GM18519 (cell line): ENCODE data around the gene PPP2R3A.

Experiments used
- ATAC-seq: cut with Tn5 transposase; IDR thresholded peaks from one replicate; pipeline ENCODE4 v1.9.1; 2021; ENCODE audit warnings: mild to moderate bottlenecking, moderate library complexity; ENCODE audit not compliant: unreplicated experiment, low FRiP score

Gene PPP2R3A

DNA sequence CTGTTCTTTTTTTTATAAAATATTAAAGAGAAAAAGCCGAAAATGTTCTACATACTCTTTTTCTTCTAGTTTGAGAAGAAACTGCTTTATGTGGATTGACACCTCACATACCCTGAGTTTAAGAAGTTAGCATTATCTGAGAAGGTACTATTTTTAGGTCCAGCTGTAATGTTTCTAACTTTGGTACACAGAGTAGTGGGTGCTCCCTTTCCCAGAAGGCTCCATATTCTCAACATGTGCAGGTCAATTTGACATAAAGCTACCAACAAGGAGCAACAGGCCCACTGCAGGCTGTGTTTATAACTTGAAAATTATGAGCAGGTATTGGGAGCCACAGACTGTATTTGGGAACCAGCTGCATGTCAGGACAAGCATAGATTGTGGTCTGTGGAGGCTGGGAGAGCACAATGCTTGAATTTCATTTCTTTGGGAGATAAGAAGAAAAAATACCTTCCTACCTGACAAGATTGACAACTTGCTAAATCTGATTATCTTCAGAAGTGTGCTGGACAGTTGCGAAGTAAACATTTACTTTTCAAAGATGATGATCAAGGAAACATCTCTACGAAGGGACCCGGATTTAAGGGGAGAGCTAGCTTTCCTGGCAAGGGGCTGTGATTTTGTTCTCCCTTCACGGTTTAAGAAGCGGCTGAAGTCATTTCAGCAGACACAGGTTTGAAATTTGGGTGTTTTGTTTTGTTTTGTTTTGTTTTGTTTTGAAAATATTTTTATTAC is 57.2 kb downstream of the PPP2R3A start:
- no peak for ATAC-seq

DNA sequence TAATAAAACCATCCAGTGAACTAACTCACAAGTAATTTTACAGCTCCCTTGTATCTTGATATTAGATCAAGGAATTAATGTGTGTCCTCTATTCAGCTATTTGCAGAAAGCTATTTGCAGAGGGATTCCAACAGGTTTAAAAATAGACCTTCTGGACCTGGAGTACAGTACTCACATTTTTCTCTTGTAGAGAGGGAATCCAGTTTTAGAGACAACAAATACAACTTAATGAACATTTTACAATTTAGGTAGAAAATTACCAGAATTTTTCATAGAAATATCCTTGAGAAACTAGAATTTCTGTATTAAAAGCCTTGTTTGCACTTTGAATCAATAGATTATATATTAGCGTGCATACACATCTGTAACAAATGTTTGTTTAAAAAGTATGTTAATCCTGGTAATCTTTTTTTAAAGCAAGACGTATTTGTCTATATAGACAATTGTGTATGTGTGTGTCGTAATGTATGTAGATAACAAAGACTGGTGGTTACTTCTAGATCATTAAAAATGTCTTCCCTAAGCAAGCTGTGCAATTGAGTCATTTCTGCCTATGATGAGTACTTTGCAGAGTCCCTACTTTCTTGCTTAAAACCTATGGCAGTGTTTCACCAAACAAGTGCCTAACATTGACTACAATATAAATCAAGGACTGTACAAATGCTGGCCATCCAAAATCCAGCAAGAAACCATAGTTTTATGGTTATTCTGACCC is 57.9 kb downstream of the PPP2R3A start:
- no peak for ATAC-seq

DNA sequence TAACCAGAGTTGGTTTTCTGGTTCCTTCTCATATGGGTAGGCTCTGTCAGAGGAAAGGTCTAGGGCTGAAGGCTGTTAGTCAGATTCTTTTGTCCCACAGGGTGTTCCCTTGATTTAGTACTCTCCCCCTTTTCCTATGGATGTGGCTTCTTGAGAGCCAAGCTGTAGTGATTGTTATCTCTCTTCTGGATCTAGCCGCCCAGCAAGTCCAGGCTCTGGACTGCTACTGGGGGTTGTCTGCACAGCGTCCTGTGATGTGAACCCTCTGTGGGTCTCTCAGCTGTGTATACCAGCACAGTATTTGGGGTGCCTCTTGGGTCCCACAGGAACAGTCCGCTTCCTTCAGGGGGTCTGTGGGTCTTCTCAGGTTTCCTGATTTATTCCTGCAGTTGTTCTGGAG is 70.8 kb downstream of the PPP2R3A start:
- ATAC-seq = no peak

DNA sequence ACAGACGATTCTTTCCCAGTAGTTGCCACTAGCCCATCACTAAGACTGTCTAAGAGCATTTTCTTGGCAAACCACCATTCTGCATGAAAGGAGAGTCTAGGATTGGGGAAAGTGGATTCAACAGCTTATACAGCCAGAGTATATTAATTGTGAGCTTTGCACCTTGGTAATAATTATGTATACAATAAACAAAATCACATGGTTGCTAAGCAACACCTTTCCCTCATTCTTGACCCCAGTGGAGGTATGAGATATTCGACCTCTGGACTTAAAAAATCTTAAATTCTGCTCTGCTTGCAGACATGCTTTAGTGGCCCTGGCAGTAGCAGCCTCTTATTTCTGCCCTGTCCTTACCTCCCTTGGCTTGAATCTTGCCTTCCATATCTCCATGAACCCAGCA is 73.1 kb downstream of the PPP2R3A start:
- ATAC-seq = no peak

DNA sequence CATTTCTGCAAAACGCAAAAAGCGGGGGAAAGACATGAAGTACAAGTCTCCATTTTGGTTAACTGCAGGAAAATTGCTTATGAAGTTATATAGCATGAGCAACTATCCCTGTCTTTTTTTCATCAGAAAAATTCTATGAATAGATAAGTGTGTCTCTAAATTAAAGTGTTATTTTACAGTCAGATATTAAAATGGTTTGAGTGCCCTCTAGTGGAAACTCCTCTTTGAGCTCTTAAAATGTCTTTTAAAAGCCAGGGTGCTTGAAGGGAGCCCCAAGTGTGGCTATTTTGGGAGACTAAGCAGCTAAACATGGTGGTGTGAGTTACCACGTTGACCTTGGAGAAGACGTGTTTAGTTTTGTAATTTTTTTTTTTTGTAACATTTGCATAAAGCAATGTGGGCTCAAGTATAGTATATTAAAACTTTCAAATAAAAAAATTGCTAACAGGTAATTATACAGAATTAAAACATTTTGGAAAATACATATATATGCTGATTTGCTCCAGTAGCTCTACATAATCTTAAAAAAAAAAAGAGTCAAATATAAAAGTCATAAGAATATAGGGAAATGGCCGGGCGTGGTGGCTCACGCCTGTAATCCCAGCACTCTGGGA is 77.2 kb downstream of the PPP2R3A start:
- no peak for ATAC-seq

DNA sequence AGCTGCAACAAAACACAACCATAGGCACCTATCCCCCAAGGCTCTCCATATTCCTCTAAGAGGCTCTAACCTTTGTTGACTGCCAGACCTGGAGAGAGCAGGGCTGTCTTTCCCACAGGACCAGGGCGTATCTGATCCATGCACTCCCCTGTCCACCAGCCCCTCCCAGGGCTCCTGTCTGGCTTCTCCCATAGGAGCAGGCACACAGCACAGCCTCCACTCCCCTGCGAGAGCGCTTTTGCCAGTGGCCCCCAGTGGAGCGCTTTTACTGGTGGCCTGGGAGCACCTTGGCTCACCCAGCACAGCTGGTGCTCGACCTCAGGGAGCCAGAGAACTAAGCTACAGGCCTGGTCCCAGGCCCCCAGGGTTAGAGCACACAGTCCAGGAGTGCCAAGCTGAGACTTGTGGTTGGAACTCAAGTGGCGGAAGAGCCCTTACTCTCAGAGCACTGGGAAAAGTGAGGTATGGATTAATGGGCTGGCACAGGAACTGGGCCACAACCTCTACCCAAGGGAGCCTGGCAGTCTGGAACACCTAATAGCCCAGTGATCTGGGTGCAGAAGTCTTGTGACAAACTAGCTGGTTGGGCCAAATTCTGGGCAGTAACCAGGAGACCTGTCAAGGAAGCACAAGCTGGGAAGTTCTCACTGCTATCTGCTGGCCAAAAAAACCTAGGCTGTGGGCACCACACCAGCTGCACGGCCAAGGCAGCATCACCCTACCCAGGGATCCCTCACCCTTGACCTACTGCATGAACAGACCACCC is 79.6 kb downstream of the PPP2R3A start:
- no peak for ATAC-seq

DNA sequence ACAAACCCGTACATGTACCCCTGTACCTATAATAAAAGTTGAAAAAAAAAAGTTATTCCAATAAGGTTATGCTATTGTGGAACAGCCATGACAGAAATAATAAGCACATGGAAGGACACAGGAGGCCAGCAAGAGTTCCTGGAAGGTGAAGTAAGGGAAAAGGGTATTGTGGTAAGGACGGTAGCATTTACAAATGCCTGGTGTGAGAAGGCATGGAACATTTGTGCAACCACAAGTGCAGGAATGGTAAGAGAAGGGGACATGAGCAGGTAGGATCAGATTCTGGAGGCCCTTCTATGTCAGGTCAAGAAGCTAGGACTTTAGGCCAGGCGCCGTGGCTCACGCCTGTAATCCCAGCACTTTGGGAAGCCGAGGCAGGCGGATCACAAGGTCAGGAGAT is 82.5 kb downstream of the PPP2R3A start:
- no peak for ATAC-seq

DNA sequence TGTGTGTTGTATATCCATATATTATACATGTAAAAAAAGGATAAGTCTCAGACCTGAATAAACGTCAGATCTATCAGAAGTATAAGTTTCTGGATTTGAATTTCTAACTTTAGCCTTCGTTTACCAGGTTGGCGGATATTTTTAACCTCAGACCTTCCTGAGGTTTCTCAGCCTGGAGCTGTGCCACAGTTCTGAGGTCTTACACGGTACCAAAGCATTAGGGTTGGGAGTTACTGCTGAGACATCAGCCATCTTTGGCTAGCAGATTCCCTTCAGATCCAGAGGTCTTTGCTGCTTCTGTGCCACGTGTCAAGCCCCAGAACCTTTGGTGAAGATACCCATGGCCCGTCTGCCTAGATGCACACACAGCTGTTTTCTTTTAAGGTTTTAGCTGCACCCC is 84.7 kb downstream of the PPP2R3A start:
- ATAC-seq = no peak

DNA sequence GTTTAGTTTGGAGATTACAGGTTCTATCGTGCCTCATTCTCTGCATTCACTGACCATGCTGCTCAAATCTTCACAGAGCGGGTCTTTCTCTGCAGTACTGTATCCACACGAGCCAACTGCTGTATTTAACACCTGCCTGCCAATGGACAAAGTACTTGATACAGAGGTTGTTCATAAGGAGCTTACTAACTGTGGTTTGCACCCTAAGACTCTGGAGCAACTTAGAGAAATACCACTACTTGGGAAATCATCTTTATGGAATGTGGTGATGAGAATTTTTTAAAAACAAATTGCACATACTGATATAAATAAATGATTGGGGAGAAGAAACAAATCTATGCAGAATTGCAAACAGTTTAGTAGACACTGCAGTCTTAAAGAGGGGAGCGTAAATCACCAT is 90.0 kb downstream of the PPP2R3A start:
- no peak for ATAC-seq

DNA sequence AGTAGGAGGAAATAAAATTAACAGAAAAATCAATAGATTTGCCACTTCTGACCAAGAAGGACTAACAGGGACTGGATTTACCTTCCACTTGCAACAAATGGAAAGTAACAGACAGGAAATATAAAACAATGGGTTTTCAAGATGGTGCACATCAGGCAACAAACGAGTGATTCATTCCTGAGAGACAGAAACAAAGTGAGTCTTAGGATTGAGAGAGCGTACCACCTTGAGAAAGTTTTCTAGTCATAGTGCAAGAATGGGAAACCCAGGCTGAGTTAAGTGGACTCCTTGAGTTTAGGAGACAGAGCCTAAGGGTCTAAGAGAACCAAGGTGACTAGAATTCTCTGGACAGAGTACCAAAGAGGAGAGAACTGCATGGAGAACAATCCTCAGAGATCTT is 101.7 kb downstream of the PPP2R3A start:
- ATAC-seq = no peak

DNA sequence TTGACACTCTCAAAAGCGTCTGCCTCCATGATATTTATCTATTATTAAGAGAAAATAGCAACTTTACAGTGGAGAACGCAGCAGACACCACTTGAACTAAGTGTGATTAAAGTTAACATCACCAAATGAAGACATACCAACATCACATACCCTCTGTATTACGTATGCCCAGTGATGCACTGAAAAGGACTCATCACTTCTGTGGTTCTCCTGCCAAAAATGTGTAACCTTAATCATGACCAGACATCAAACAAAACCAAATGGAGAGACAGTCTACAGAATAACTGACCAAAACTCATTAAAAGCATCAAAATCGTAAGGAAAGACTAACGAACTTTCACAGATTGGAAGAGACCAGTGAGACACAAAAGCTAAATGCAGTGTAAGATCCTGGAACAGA is 103.2 kb downstream of the PPP2R3A start:
- no peak for ATAC-seq

DNA sequence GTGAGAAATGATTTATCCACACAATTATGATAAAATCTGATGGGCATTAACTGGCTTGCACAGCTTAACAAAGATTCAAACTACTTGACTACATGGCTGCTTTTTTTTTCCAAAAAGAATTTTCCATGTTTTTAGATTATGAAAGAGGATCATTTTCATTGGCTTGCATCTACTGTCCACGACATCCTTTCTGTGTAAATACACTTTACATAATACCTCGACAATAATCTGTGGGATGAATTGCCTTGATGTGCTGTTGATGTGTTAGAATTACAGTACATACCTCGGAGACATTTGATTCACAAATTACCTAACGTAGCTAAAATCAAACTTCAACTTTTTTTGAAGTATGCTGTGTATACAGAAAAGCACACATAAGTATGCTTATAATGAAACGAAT is 104.4 kb downstream of the PPP2R3A start:
- no peak for ATAC-seq

DNA sequence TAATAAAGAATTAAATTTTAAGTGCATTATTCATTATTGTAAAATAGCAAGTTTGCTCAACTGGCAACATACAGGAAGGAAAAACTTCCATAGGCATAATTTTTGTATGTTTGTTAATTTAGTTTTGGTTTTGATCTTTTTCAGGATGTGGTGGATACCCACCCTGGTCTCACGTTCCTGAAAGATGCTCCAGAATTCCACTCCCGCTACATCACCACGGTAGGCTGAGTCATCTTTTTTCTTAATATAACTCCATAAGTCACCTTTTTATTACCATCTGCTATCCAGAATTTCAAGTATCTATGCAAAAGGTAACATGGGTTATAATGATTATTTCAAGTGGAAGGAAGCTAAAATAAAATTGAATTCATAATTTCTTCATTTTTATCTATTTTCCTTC is 104.8 kb downstream of the PPP2R3A start:
- ATAC-seq = no peak

DNA sequence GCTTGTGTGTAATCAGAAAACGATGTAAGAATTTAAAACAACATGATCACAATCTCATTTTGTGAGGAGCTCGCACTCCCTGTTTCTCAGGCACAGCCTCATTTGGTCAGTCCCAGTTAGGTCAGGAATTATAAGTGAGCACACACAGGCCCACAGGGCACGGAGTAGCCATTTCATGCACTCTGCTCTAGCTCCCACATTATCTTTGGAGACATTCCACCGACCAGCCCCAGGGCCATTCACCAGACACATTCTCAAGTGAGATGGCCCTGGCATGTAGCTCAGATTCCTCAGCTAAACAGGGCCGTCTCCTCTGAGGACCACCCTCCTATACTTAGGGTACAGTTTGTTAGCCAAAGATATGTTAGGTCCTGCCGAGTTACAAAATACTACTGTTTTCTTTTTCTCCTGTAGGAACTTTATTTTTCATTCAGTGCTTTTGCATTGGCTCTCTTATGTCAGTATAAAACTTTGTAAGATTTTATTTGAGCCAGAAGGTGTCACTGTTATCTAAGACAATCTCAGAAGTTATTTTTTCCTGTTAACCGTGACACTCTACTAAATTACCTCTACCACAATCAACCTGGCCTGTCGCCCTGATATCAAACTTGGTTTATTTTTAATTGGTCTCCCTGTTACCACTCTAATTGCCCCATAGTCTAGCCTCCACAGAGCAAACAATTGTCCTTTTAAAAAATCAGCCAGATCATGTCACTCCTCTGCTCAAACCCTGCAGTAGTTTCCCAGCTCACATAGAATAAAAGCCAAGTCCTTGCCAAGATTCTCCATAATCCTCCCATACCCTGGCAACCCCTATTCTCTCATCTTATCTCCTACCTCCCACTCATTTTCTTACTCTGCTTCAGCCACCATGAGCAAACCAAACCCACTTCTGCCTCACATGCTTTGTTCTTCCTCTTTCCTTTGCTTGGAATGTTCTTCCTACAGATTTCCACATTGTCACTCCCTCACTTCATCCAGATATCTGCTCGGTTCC is 105.7 kb downstream of the PPP2R3A start:
- ATAC-seq = no peak

DNA sequence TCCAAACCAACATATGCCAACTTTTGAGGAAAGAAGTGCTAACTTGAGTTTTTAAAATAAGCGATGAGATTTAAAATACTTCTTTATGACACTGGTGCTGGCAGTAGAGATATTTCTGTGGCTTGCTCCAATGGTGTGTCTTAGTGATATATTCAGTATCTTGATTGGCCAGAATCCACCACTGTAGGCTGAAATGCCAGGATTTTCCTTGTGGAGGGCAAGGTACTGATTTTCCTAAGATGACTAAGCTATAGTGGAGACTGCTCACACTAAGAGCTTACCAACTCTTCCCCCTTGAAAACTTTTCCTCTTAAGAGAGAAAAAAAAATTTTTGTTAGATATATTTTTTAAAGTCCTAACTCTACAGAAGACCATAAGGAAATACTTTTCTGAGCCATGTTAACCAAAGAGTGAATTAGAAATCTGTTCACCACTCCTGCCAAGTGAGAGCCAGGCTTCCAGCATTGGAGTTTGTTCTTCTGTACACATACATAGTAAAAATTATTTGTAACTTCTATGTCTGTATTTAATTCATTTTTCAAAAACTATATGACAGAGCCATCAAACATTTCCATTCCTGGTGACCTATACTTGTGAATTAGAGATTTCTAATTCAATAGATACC is 109.1 kb downstream of the PPP2R3A start:
- no peak for ATAC-seq

DNA sequence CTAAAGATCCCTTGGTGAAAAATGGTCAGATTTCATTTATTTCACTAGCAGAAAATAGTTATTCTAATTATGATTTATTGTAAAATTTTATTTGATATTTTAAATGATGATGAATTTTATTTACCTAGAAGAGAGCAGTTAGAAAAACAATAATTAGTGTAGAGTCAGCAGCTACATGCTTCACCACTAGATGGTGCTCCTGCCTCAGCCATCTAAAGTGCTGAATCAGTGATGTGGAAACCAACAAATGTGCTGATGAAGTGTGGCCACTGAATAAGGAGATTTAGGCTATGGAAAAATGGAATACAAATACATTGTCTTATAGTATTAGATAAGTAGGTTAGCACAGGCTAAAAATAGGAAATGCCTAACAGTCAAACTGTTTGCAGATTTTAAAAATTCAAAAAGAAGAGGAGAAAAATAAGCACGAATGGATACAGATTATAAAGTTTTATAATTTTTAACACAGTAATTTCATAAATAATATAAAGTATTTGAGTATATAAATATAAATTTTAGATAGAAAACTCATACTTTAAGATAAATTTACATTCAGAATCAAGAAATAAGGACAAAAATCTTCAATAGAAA is 109.8 kb downstream of the PPP2R3A start:
- ATAC-seq = no peak

DNA sequence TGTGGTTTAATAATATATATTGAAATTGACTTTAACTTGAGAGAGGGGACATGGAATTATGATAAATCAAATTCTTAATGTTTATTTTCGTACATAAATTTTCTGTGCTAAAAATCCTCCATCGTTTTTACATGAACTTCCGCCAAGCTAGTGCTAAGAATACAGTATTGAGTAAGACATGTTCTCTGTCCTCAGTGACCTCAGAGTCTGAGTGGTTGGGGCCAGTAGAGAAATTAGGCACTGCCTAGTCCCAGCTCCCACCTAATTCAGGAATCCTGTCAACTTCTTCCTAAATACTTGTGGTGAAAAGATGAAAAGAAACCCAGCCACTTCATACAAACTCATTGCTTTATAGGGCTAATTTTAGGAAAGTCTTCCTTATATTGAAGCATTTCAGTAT is 110.3 kb downstream of the PPP2R3A start:
- no peak for ATAC-seq

DNA sequence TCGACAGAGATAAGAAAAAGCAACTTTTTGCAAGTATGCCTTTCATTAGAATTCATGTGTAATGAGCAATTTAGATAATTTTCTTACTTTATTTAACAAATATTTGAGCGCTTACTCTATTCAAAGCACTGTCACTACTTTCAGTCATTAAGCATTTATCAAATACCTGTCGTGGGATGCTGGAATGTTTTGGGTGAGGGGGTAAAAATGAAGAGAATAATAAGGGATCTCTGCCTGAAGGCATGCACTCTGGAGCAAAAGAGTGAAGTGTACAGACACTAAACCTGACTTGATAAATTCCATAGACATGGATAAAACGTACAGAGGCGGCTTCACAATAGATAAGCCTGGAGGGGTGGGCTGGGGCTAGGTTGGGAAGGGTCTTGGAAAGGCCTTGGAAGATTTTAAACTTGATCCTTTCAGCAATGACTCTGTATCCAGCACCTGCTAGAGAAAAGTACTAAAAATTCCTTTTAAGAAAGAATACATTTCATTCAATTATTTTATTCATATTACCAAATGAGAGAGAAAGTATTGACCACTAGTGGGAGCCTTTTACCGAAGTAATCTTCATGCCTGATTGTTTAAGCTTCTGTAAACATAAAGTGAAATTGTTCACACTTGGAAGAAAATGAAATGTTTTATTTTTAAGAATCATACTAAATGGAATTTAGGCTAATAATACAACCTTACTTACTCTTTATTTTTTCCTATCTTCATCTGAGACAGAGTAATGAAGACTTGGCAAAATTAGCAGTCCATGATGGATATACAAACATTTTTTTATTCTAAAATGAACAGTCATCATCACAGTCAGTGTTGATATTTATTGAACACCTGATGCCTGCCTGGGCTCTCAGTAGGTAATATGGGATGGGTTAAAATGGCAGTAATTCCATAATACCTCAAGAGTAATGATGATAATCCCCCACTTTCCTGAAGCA is 113.2 kb downstream of the PPP2R3A start:
- no peak for ATAC-seq
